GM23248 (cell line): ENCODE results near the gene TENM3. TPM values are rescaled to one million over a fixed set of nuclear protein-coding genes. Genes with fewer than 3 reads are reported as not detected.

ENCODE experiments used
- DNase-seq: peaks from one replicate; pipeline ENCODE4 v3.0.0-alpha.2; 2015
- H2AFZ ChIP-seq: fragments of 200-600 bp; sonication (generic); 2 replicates; pipeline ENCODE4 v1.6.1; 2016; ENCODE audit warnings: antibody characterized with exemption
- H3F3A ChIP-seq: fragments of 200-600 bp; sonication (generic); 2 replicates; pipeline ENCODE4 v1.6.1; 2016; ENCODE audit warnings: mild to moderate bottlenecking, antibody characterized with exemption, mixed run types; ENCODE audit not compliant: insufficient read depth
- H3K27ac ChIP-seq: fragments of 200-600 bp; sonication (generic); 2 replicates; pipeline ENCODE4 v1.5.1; 2016; ENCODE audit warnings: mild to moderate bottlenecking
- H3K27me3 ChIP-seq: fragments of 200-600 bp; sonication (generic); replicated peaks from 2 replicates; pipeline ENCODE4 v1.6.1; 2016; ENCODE audit warnings: mild to moderate bottlenecking; ENCODE audit not compliant: insufficient read depth
- H3K36me3 ChIP-seq: fragments of 200-600 bp; sonication (generic); 2 replicates; pipeline ENCODE4 v1.6.1; 2016; ENCODE audit warnings: low read depth, mild to moderate bottlenecking
- H3K4me1 ChIP-seq: fragments of 200-600 bp; sonication (generic); 2 replicates; pipeline ENCODE4 v1.6.1; 2016; ENCODE audit warnings: mild to moderate bottlenecking; ENCODE audit not compliant: insufficient read depth
- H3K4me2 ChIP-seq: fragments of 200-600 bp; sonication (generic); one replicate; pipeline ENCODE4 v1.6.1; 2016; ENCODE audit warnings: mild to moderate bottlenecking; ENCODE audit not compliant: unreplicated experiment
- H3K4me3 ChIP-seq: fragments of 200-600 bp; sonication (generic); 2 replicates; pipeline ENCODE4 v1.5.1; 2016; ENCODE audit warnings: mild to moderate bottlenecking
- H3K79me2 ChIP-seq: fragments of 200-600 bp; sonication (generic); 2 replicates; pipeline ENCODE4 v1.6.1; 2016; ENCODE audit warnings: mild to moderate bottlenecking; ENCODE audit not compliant: insufficient read depth
- H3K9ac ChIP-seq: fragments of 200-600 bp; sonication (generic); 2 replicates; pipeline ENCODE4 v1.6.1; 2016; ENCODE audit warnings: mild to moderate bottlenecking
- H3K9me2 ChIP-seq: fragments of 200-600 bp; sonication (generic); 2 replicates; pipeline ENCODE4 v1.6.1; 2016; ENCODE audit warnings: mixed run types, mild to moderate bottlenecking, moderate library complexity; ENCODE audit not compliant: insufficient read depth
- H3K9me3 ChIP-seq: fragments of 200-600 bp; sonication (generic); one replicate; pipeline ENCODE4 v1.6.1; 2017; ENCODE audit warnings: low read depth
- H4K20me1 ChIP-seq: fragments of 200-600 bp; sonication (generic); 2 replicates; pipeline ENCODE4 v1.6.0; 2016; ENCODE audit not compliant: insufficient read depth
- EZH2 ChIP-seq: fragments of 200-600 bp; sonication (generic); IDR thresholded peaks from 2 replicates; pipeline ENCODE4 v1.6.1; 2018; ENCODE audit warnings: antibody characterized with exemption, mild to moderate bottlenecking; ENCODE audit not compliant: insufficient read depth, poor library complexity, severe bottlenecking
- EZH2phosphoT487 ChIP-seq: fragments of 200-600 bp; sonication (generic); IDR thresholded peaks from 2 replicates; pipeline ENCODE4 v1.6.1; 2018; ENCODE audit warnings: antibody characterized with exemption, moderate library complexity, mild to moderate bottlenecking, low read depth; ENCODE audit not compliant: insufficient read depth
- WGBS, 2 experiments: methylation state at CpG; one replicate each; pipeline ENCODE4 v1.1.6; 2015 to 2017; ENCODE audit warnings: low lambda C conversion rate in 2 of 2, low coverage in 1 of 2; ENCODE audit errors: missing lambda C conversion rate in 2 of 2; 5-methylcytosine and 5-hydroxymethylcytosine counted together
- in situ Hi-C: fragments of 300-500 bp; cut with MboI; formaldehyde crosslinking; loops from 2 replicates; pipeline ENCODE4 v1.15.0; 2020
- polyA plus RNA-seq: library from polyadenylated mRNA; unstranded; fragments of >200 nt; fragmentation: Nextera tagmentation; extraction: Ambion mirVana; gene quantifications from 2 replicates; pipeline ENCODE4 v1.2.1, GENCODE V29; 2016
- total RNA-seq: library from RNA; depleted of rRNA; stranded (reverse); fragments of >200 nt; shearing (Covaris generic); gene quantifications from 2 replicates; pipeline ENCODE4 v1.2.3, GENCODE V29; 2014

Gene TENM3
- total and polyA plus RNA-seq, 2 experiments from 2014 or later = 0.83 to 8.1 TPM

DNA sequence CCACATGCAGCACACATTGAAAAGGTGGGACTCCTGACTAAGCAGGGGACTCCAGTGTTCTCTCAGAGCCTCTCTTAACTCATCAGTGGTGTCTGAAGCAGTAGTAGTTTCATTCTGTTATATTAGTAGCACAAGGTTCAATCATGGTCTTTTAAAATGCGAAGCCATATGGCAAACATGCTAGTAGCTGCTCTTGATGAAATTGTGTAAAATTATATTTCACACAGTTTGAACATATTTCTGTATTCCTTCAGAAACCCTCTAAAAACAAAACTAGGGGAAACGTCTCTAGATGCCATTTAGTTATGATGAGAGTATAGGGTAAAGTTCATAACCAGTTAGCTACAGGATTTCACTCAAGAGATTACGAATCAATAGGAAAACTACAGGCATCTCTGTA, 497.1 kb downstream of the TENM3 start:
- no peak for TF ChIP-seq EZH2phosphoT487
- TF ChIP-seq EZH2 = no peak
- DNase-seq = no peak
- Histone ChIP-seq H3K4me3 (no peak overlapping the region), H4K20me1 (no peaks in the 10 kb centered on the region), H3K4me2 (no peak overlapping the region), H3K9me3 (no peaks in the 10 kb centered on the region), H2AFZ (no peak overlapping the region), H3K9me2 (0 out of 2 replicates have a peak, but pooled peaks cover 4% of the 10 kb centered on the region), H3F3A (no peaks in the 10 kb centered on the region), H3K4me1 (no peaks in the 10 kb centered on the region), H3K9ac (no peak overlapping the region), H3K36me3 (no peaks in the 10 kb centered on the region), H3K27me3 (no peaks in the 10 kb centered on the region), H3K79me2 (no peaks in the 10 kb centered on the region), H3K27ac (no peak overlapping the region)
- in situ Hi-C loops = no loop called here
- 28 to 29% methylated on average over 3 of the region's 3 CpGs for WGBS, 2 experiments

DNA sequence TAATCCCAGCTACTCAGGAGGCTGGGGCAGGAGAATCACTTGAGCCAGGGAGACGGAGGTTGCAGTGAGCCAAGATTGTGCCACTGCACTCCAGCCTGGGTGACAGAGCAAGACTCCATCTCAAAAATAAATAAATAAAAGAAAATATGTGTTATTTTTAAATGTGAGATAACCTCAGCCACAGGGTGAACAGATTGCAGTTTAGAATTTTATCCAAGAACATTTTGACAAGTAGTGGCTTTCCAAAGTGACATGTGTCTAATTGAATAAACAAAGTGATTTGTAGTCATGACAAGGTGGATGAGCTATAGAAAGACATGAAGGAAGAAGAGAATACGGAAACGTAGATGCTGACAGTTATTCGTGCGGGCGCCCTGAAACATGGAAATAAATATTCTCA, 497.9 kb downstream of the TENM3 start:
- no peak overlapping the region for H3K27ac ChIP-seq
- no peaks in the 10 kb centered on the region for H4K20me1 ChIP-seq

DNA sequence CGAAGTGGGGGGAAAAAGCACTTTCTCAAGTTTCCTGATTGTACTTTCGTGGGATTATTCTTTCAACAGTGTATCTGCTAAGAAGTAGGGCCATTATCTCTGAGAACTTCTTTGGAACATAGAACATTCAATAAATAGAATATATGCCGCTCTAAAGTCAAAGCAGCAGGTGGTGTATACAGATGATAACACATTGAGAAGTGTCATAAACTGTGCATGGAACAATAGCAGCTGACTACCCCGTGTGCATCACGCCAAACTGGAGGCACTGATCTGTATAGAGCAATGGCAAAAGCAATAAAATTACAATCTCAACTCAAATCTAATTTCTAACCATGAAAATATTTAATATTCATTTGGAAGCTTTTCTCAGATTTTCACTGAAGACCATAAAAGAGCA, 498.7 kb downstream of the TENM3 start:
- Histone ChIP-seq H3K36me3 (no peaks in the 10 kb centered on the region), H3K4me1 (no peaks in the 10 kb centered on the region), H3K4me3 (no peak overlapping the region), H3K27me3 (no peaks in the 10 kb centered on the region), H3K9me2 (0 out of 2 replicates have a peak, but pooled peaks cover 4% of the 10 kb centered on the region), H3K4me2 (no peak overlapping the region), H3K9me3 (no peaks in the 10 kb centered on the region), H3K27ac (no peak overlapping the region), H3F3A (no peaks in the 10 kb centered on the region), H3K9ac (no peak overlapping the region), H4K20me1 (no peaks in the 10 kb centered on the region), H3K79me2 (no peaks in the 10 kb centered on the region), H2AFZ (no peak overlapping the region)
- no peak for TF ChIP-seq EZH2phosphoT487
- no peak for TF ChIP-seq EZH2
- 55 to 59% methylated on average over 5 of the region's 5 CpGs for WGBS, 2 experiments
- no peak for DNase-seq
- in situ Hi-C loops = no loop called here

More for the DNA sequence above, 497.9 kb downstream of the TENM3 start:
- no peak for DNase-seq
- Histone ChIP-seq H2AFZ (no peak overlapping the region), H3F3A (no peaks in the 10 kb centered on the region), H3K4me1 (no peaks in the 10 kb centered on the region), H3K9me3 (no peaks in the 10 kb centered on the region), H3K36me3 (no peaks in the 10 kb centered on the region), H3K9ac (no peak overlapping the region), H3K79me2 (no peaks in the 10 kb centered on the region), H3K9me2 (0 out of 2 replicates have a peak, but pooled peaks cover 4% of the 10 kb centered on the region), H3K4me3 (no peak overlapping the region), H3K4me2 (no peak overlapping the region), H3K27me3 (no peaks in the 10 kb centered on the region)
- in situ Hi-C loops = no loop called here
- no peak for TF ChIP-seq EZH2phosphoT487
- no peak for TF ChIP-seq EZH2
- WGBS, 2 experiments = 73 to 81% methylated on average over 6 of the region's 6 CpGs

DNA sequence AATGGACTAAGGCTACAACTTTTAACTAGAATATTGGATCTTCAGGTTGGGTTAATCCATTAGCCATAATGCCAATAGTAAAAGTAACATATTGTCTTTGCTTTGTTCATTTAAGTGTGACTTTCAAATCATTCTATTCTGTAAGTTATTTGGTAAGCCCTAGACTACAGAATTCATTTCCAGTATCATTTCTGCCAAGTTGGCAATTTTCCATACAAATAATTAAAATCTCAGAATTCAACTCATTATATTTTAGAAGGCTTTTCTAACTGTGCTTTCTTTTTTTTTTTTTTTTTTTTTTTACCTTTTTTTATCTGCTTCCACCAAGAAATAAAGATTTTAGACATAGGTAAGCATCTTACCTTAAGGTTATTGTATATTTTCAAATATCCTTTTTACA, 500.6 kb downstream of the TENM3 start:
- Histone ChIP-seq H3K27ac (no peak overlapping the region), H3K9me3 (no peaks in the 10 kb centered on the region), H3K9me2 (0 out of 2 replicates have a peak, but pooled peaks cover 4% of the 10 kb centered on the region), H4K20me1 (no peaks in the 10 kb centered on the region), H3K36me3 (no peaks in the 10 kb centered on the region), H3K79me2 (no peaks in the 10 kb centered on the region), H3K4me1 (no peaks in the 10 kb centered on the region), H2AFZ (no peak overlapping the region), H3K9ac (no peak overlapping the region), H3F3A (no peaks in the 10 kb centered on the region), H3K27me3 (no peaks in the 10 kb centered on the region), H3K4me3 (no peak overlapping the region), H3K4me2 (no peak overlapping the region)
- in situ Hi-C loops = no loop called here
- TF ChIP-seq EZH2phosphoT487 = no peak
- no peak for TF ChIP-seq EZH2
- no peak for DNase-seq

DNA sequence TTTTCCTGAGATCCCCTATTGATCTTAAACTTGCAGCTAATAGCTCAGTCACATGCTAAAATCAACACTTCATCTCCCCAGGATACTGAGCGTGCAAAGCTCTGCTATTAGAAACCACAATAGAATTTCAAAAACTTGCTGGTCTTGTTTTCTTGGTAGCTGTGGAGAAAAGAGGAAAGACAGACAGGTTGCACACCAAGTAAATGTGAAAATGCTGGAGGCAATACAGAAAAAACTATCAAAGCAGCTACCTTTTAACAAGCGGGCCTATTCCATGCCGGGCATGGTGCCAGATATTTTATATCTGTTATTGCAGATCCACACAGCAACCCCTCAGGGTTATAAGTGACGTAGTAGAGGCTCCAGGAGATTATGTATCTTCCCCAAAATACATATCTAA, 502.0 kb downstream of the TENM3 start:
- Histone ChIP-seq H4K20me1 (no peaks in the 10 kb centered on the region), H3K36me3 (no peaks in the 10 kb centered on the region), H3K9me2 (0 out of 2 replicates have a peak, but pooled peaks cover 4% of the 10 kb centered on the region), H3K27ac (no peak overlapping the region), H3K9ac (no peak overlapping the region), H2AFZ (no peak overlapping the region), H3K9me3 (no peaks in the 10 kb centered on the region), H3K4me1 (peaks cover 3% of the 10 kb centered on the region; the same call in 1 of the 2 replicates), H3K27me3 (no peaks in the 10 kb centered on the region), H3F3A (no peaks in the 10 kb centered on the region), H3K4me2 (no peak overlapping the region), H3K4me3 (no peak overlapping the region), H3K79me2 (no peaks in the 10 kb centered on the region)
- WGBS, 2 experiments = 61 to 74% methylated on average over 4 of the region's 4 CpGs
- no peak for TF ChIP-seq EZH2
- in situ Hi-C loops = no loop called here
- no peak for DNase-seq
